Stimulated activated CD4-positive, alpha-beta T cell treated with anti-CD3 and anti-CD28 coated beads, Interleukin-2, amount 100 ng/mL, for 24 hours (primary cell): ENCODE measurements around the gene PPP5C.
"Not testable (repeated sequence)": the region's sequence is repeated elsewhere in the genome, so short reads cannot be mapped to it uniquely, and the experiment has no call there.

Experiments used
- DNase-seq, 2 donors: peaks; one replicate each; pipeline ENCODE4 v3.0.0-alpha.2; 2020

The PPP5C gene

GRCh38 chr19:46435689-46436088, 88.8 kb downstream of the PPP5C start:
- not testable (repeated sequence) for DNase-seq
